Mesendoderm (in vitro differentiated cells): Measurements from ENCODE around the gene MARK1.

Experiments used
- DNase-seq: peaks from one replicate; pipeline ENCODE4 v3.0.0; 2013
- H2AK5ac ChIP-seq: 2 replicates; pipeline ENCODE4 v1.6.1; 2013; ENCODE audit warnings: low read length, inconsistent platforms
- H2BK120ac ChIP-seq: 2 replicates; pipeline ENCODE4 v1.6.1; 2013; ENCODE audit warnings: low read depth, mild to moderate bottlenecking, low read length, moderate library complexity, mixed read lengths
- H2BK15ac ChIP-seq: replicated peaks from 2 replicates; pipeline ENCODE4 v1.6.1; 2013; ENCODE audit warnings: low read depth, mild to moderate bottlenecking, moderate library complexity
- H2BK5ac ChIP-seq: 2 replicates; pipeline ENCODE4 v1.6.1; 2013; ENCODE audit warnings: low read length, inconsistent platforms
- H3K18ac ChIP-seq: 2 replicates; pipeline ENCODE4 v1.6.1; 2013; ENCODE audit warnings: mild to moderate bottlenecking, low read length, mixed read lengths
- H3K23ac ChIP-seq: one replicate; pipeline ENCODE4 v1.6.1; 2013; ENCODE audit warnings: low read length
- H3K27ac ChIP-seq: 2 replicates; pipeline ENCODE4 v1.5.1; 2013; ENCODE audit warnings: low read depth, mild to moderate bottlenecking, inconsistent platforms, low read length, moderate library complexity
- H3K27me3 ChIP-seq: 2 replicates; pipeline ENCODE4 v1.6.1; 2013; ENCODE audit warnings: low read length, control low read depth, mild to moderate bottlenecking, inconsistent platforms; ENCODE audit not compliant: insufficient read depth, poor library complexity
- H3K36me3 ChIP-seq: 2 replicates; pipeline ENCODE4 v1.6.1; 2013; ENCODE audit warnings: low read length, inconsistent platforms; ENCODE audit not compliant: control insufficient read depth, insufficient read depth
- H3K4ac ChIP-seq: one replicate; pipeline ENCODE4 v1.6.1; 2013; ENCODE audit warnings: low read depth, mild to moderate bottlenecking, low read length, moderate library complexity
- H3K4me1 ChIP-seq: 2 replicates; pipeline ENCODE4 v1.6.1; 2013; ENCODE audit warnings: low read depth, low read length, inconsistent platforms; ENCODE audit not compliant: control insufficient read depth
- H3K4me2 ChIP-seq: 2 replicates; pipeline ENCODE4 v1.6.1; 2013; ENCODE audit warnings: low read length
- H3K4me3 ChIP-seq: 2 replicates; pipeline ENCODE4 v1.5.1; 2013; ENCODE audit warnings: mild to moderate bottlenecking, low read length
- H3K56ac ChIP-seq: one replicate; pipeline ENCODE4 v1.6.1; 2013; ENCODE audit warnings: low read length
- H3K79me1 ChIP-seq: 2 replicates; pipeline ENCODE4 v1.6.1; 2013; ENCODE audit warnings: low read length, inconsistent platforms
- H3K79me2 ChIP-seq: 2 replicates; pipeline ENCODE4 v1.6.1; 2013; ENCODE audit warnings: mild to moderate bottlenecking, low read length; ENCODE audit not compliant: control insufficient read depth, insufficient read depth
- H3K9ac ChIP-seq: 2 replicates; pipeline ENCODE4 v1.6.1; 2013; ENCODE audit warnings: low read length, inconsistent platforms
- H4K5ac ChIP-seq: one replicate; pipeline ENCODE4 v1.6.1; 2013; ENCODE audit warnings: low read length
- H4K8ac ChIP-seq: one replicate; pipeline ENCODE4 v1.6.1; 2013; ENCODE audit warnings: low read depth, mild to moderate bottlenecking, control low read depth, low read length, moderate library complexity
- WGBS: extraction: QIAGEN DNeasy Blood & Tissue Kit; methylation state at CpG from one replicate; pipeline ENCODE4 v1.1.7; 2013; ENCODE audit warnings: low lambda C conversion rate, missing lambda C conversion rate; ENCODE audit not compliant: insufficient coverage; ENCODE audit errors: extremely low coverage; 5-methylcytosine and 5-hydroxymethylcytosine counted together

The MARK1 gene

GRCh38 chr1:220552672-220553260, 24.8 kb downstream of the MARK1 start:
- H3K4me3 ChIP-seq, result no peak overlapping the region
- no CpG with 5 or more reads among the region's 1 CpG for WGBS

GRCh38 chr1:220556641-220557040, 28.7 kb downstream of the MARK1 start:
- no peak overlapping the region for H3K4me3 ChIP-seq
- H3K27me3 ChIP-seq, result no peaks in the 10 kb centered on the region

More at GRCh38 chr1:220552672-220553260, 24.8 kb downstream of the MARK1 start:
- no peaks in the 10 kb centered on the region for H3K4me1 ChIP-seq
- H3K27ac ChIP-seq, result no peak overlapping the region
- peaks cover 13% of the 10 kb centered on the region for H3K79me1 ChIP-seq
- H2BK120ac ChIP-seq, result no peak overlapping the region
- no peak overlapping the region for H3K18ac ChIP-seq
- H2AK5ac ChIP-seq, result no peak overlapping the region
- no peaks in the 10 kb centered on the region for H3K27me3 ChIP-seq
- H3K56ac ChIP-seq, result no peak overlapping the region
- H2BK15ac ChIP-seq, result no peak overlapping the region
- H3K4me2 ChIP-seq, result no peak overlapping the region
- no peak for DNase-seq
- H4K5ac ChIP-seq, result no peak overlapping the region
- H3K4ac ChIP-seq, result no peak overlapping the region
- H4K8ac ChIP-seq, result no peak overlapping the region
- H3K36me3 ChIP-seq, result no peaks in the 10 kb centered on the region
- no peak overlapping the region for H3K23ac ChIP-seq
- peaks cover 33% of the 10 kb centered on the region for H3K79me2 ChIP-seq
- no peak overlapping the region for H3K9ac ChIP-seq
- no peak overlapping the region for H2BK5ac ChIP-seq

GRCh38 chr1:220563564-220563963, 35.6 kb downstream of the MARK1 start:
- Histone ChIP-seq H3K9ac (no peak overlapping the region), H4K5ac (no peak overlapping the region), H2BK5ac (no peak overlapping the region), H3K4me3 (no peak overlapping the region), H3K27me3 (no peaks in the 10 kb centered on the region), H3K36me3 (no peaks in the 10 kb centered on the region), H3K79me2 (peaks cover 16% of the 10 kb centered on the region), H3K23ac (no peak overlapping the region), H2AK5ac (no peak overlapping the region), H3K4me1 (no peaks in the 10 kb centered on the region), H3K4me2 (no peak overlapping the region), H2BK15ac (no peak overlapping the region), H2BK120ac (no peak overlapping the region), H3K27ac (no peak overlapping the region), H3K79me1 (peaks cover 10% of the 10 kb centered on the region), H4K8ac (no peak overlapping the region), H3K4ac (no peak overlapping the region), H3K18ac (no peak overlapping the region), H3K56ac (no peak overlapping the region)
- no peak for DNase-seq
- no CpG with 5 or more reads among the region's 1 CpG for WGBS

More at GRCh38 chr1:220556641-220557040, 28.7 kb downstream of the MARK1 start:
- Histone ChIP-seq H2BK5ac (no peak overlapping the region), H3K56ac (no peak overlapping the region), H4K5ac (no peak overlapping the region), H3K79me1 (peaks cover 20% of the 10 kb centered on the region), H4K8ac (no peak overlapping the region), H3K27ac (no peak overlapping the region), H3K36me3 (no peaks in the 10 kb centered on the region), H2AK5ac (no peak overlapping the region), H3K4ac (no peak overlapping the region), H3K79me2 (peaks cover 31% of the 10 kb centered on the region), H2BK120ac (no peak overlapping the region), H3K18ac (no peak overlapping the region), H3K9ac (no peak overlapping the region), H2BK15ac (no peak overlapping the region), H3K4me2 (no peak overlapping the region), H3K4me1 (no peaks in the 10 kb centered on the region), H3K23ac (no peak overlapping the region)
- no peak for DNase-seq

GRCh38 chr1:220564216-220564615, 36.3 kb downstream of the MARK1 start:
- Histone ChIP-seq H3K9ac (no peak overlapping the region), H3K27me3 (no peaks in the 10 kb centered on the region), H3K27ac (no peak overlapping the region), H3K36me3 (no peaks in the 10 kb centered on the region), H2BK15ac (no peak overlapping the region), H4K8ac (no peak overlapping the region), H2AK5ac (no peak overlapping the region), H4K5ac (no peak overlapping the region), H3K4me3 (no peak overlapping the region), H3K4me2 (no peak overlapping the region), H3K4ac (no peak overlapping the region), H3K4me1 (no peaks in the 10 kb centered on the region), H3K18ac (no peak overlapping the region), H3K79me1 (peaks cover 8% of the 10 kb centered on the region), H2BK120ac (no peak overlapping the region), H3K79me2 (peaks cover 14% of the 10 kb centered on the region), H3K23ac (no peak overlapping the region), H3K56ac (no peak overlapping the region), H2BK5ac (no peak overlapping the region)
- no peak for DNase-seq
- 100% methylated on average over 1 of the region's 3 CpGs for WGBS

GRCh38 chr1:220565670-220566069, 37.7 kb downstream of the MARK1 start:
- no peak overlapping the region for H2BK120ac ChIP-seq
- no peaks in the 10 kb centered on the region for H3K36me3 ChIP-seq
- DNase-seq, result peak; percentile 58
- no peak overlapping the region for H4K5ac ChIP-seq
- H4K8ac ChIP-seq, result no peak overlapping the region
- H3K56ac ChIP-seq, result no peak overlapping the region
- H3K23ac ChIP-seq, result no peak overlapping the region
- H3K79me1 ChIP-seq, result peaks cover 6% of the 10 kb centered on the region
- H3K4me2 ChIP-seq, result no peak overlapping the region
- no peaks in the 10 kb centered on the region for H3K27me3 ChIP-seq
- no peak overlapping the region for H3K9ac ChIP-seq
- no peak overlapping the region for H2BK15ac ChIP-seq
- H3K27ac ChIP-seq, result no peak overlapping the region
- peaks cover 12% of the 10 kb centered on the region for H3K79me2 ChIP-seq
- H3K4me1 ChIP-seq, result no peaks in the 10 kb centered on the region
- no peak overlapping the region for H2AK5ac ChIP-seq
- no peak overlapping the region for H3K18ac ChIP-seq
- H3K4me3 ChIP-seq, result no peak overlapping the region
- H2BK5ac ChIP-seq, result no peak overlapping the region
- no peak overlapping the region for H3K4ac ChIP-seq

- Histone ChIP-seq H3K4me1 (no peaks in the 10 kb centered on the region), H2AK5ac (no peak overlapping the region), H2BK15ac (no peak overlapping the region), H3K18ac (no peak overlapping the region), H3K56ac (no peak overlapping the region), H3K4ac (no peak overlapping the region), H3K79me1 (peaks cover 3% of the 10 kb centered on the region), H3K27me3 (no peaks in the 10 kb centered on the region), H4K5ac (no peak overlapping the region), H3K36me3 (no peaks in the 10 kb centered on the region), H3K79me2 (peaks cover 10% of the 10 kb centered on the region), H2BK5ac (no peak overlapping the region), H3K4me3 (no peak overlapping the region), H4K8ac (no peak overlapping the region), H3K4me2 (no peak overlapping the region), H2BK120ac (no peak overlapping the region), H3K27ac (no peak overlapping the region), H3K23ac (no peak overlapping the region), H3K9ac (no peak overlapping the region)
- no CpG with 5 or more reads among the region's 1 CpG for WGBS
- DNase-seq, result no peak
Observed at GRCh38 chr1:220566869-220567268, 38.9 kb downstream of the MARK1 start.
